HG02981 (cell line): Measurements from ENCODE around the gene SOAT2.
A peak's percentile ranks its signal among the peaks of the same experiment; 100 is the strongest.

Experiments
- ATAC-seq: cut with Tn5 transposase; IDR thresholded peaks from one replicate; pipeline ENCODE4 v1.9.1; 2021; ENCODE audit warnings: mild to moderate bottlenecking, moderate library complexity; ENCODE audit not compliant: unreplicated experiment

The SOAT2 gene

GRCh38 chr12:53064613-53065436, 38.5 kb upstream of the SOAT2 start:
- ATAC-seq, result no peak

GRCh38 chr12:53065470-53065869, 37.8 kb upstream of the SOAT2 start:
- no peak for ATAC-seq

GRCh38 chr12:53065975-53066931, 37.0 kb upstream of the SOAT2 start:
- no peak for ATAC-seq

- no peak for ATAC-seq
These were observed 36.0 kb upstream of the SOAT2 start for GRCh38 chr12:53067074-53067992.

- no peak for ATAC-seq
These were observed 35.1 kb upstream of the SOAT2 start for GRCh38 chr12:53067993-53068770.

GRCh38 chr12:53068811-53069585, 34.3 kb upstream of the SOAT2 start:
- no peak for ATAC-seq

- no peak for ATAC-seq
These were observed 33.5 kb upstream of the SOAT2 start for GRCh38 chr12:53069621-53070410.

- no peak for ATAC-seq
These were observed 32.3 kb upstream of the SOAT2 start for GRCh38 chr12:53070877-53071492.

- no peak for ATAC-seq
These were observed 31.4 kb upstream of the SOAT2 start for GRCh38 chr12:53071591-53072551.

GRCh38 chr12:53073881-53074280, 29.4 kb upstream of the SOAT2 start:
- ATAC-seq, result no peak

GRCh38 chr12:53074283-53074998, 28.8 kb upstream of the SOAT2 start:
- no peak for ATAC-seq

- no peak for ATAC-seq
These were observed 28.3 kb upstream of the SOAT2 start for GRCh38 chr12:53074999-53075370.

GRCh38 chr12:53076461-53076860, 26.8 kb upstream of the SOAT2 start:
- no peak for ATAC-seq

GRCh38 chr12:53077030-53077429, 26.3 kb upstream of the SOAT2 start:
- ATAC-seq, result no peak

- peak; percentile 17 for ATAC-seq
These were observed 24.7 kb upstream of the SOAT2 start for GRCh38 chr12:53078425-53079225.
